ENCODE data around the gene DGCR2.

Gene DGCR2

GRCh38 chr22:19146215-19146968, 24.2 kb upstream of the DGCR2 start:
- no peak for DNase-seq

GRCh38 chr22:19143967-19144400, 21.8 kb upstream of the DGCR2 start:
- no peak for DNase-seq

DNA sequence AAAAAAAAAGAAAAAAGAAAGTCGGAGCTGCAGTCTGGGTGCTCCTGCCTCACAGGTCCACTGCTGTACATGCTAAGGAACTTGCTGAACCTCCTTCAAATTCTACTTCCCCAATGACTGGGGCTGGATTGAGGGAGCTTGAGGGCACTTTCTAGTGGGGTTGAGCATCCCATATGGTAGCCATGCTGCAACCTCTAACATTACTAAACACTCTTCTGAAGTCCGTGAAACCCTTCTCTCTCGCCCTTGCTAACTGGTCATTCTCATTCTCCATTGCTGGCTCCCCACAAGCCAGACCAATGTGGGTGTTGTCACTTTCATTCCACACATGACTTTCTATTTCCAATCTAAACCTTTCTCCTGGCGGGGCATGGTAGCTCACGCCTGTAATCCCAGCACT, 21.0 kb upstream of the DGCR2 start:
- DNase-seq, result no peak

- no peak for DNase-seq
These were observed 20.2 kb upstream of the DGCR2 start for GRCh38 chr22:19142394-19142793.

DNA sequence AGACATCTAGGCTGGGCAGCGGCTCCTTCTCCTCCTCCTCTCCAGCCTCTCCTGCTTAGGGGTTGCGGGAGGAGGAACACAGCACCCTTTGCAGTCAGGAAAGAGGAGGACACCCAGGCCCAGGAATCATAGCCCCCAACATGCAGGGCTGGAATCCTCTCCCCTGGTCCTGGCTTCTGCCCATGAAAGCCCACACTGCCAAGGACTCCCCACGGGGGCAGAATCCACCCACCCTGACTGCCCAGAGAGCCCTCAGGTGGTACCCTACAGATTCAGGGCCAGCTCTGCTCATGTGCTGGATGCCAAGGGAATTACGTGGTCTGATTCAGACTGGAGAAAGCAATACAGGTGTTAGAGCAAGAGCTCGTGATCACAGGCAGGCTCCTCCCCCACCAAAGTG, 17.8 kb upstream of the DGCR2 start:
- DNase-seq, result no peak

- DNase-seq, result no peak
These were observed 16.8 kb upstream of the DGCR2 start for GRCh38 chr22:19139001-19139356.

DNA sequence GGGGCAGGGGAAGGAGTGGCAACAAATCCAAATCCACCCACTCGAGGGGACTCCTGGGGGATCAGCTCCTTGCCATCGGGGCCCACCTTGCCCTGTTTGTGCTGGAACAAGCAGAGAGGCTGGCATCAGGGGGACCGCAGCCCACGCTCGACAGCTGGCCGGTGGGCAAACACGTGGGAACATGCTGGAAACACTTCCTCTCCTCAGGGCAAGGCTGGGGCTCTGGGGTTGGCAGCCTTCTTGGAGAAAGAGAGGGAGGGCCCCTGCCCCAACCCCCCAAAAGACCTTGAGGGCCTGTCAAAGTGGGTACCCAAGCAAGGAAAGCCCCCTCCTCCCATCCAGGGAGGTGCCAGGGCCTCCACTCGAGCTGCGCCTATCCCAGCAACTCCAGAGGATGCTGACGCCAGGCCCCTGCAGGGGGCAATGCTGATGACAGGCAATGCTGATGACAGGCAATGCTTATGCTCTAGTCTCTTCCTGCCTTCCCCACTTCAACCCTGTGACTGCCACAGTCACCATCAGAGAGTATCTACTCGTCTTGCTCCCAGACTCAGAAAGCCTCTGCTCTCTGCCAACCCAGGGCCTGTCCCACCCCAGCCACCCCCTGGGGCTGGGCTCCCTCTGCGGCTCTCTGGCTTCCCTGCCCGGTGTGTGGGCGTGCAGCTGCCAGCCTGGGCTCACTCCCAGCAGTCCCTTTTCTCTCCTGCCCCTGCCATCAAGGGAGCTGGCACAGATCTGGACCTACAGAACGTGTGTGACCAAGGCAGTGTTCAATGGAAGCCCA, 16.2 kb upstream of the DGCR2 start:
- DNase-seq, result no peak

GRCh38 chr22:19137384-19138216, 15.4 kb upstream of the DGCR2 start:
- DNase-seq, result no peak

GRCh38 chr22:19136915-19137314, 14.7 kb upstream of the DGCR2 start:
- DNase-seq, result no peak

GRCh38 chr22:19134874-19135273, 12.7 kb upstream of the DGCR2 start:
- no peak for DNase-seq

- no peak for DNase-seq
These were observed 12.1 kb upstream of the DGCR2 start for GRCh38 chr22:19134176-19134831.

DNA sequence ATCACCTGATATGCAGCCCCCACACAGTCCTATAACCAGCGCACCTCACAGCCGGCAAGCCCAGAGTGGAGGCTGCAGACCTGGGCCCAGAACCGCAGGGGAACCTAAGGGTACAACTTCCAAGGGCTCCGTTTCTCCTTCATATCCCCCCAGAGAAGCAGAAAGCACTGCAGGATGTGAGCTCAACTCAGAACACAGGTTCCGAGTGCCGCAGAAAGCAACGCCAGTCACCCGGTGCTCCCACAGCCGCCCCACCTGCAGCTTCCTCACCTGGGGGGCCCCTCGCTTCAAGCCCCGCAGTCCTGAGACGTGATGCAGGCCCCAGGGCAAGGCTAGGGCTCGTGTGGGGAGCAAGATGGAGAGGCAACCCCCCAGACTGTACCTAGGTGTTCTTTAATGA, 11.3 kb upstream of the DGCR2 start:
- no peak for DNase-seq

DNA sequence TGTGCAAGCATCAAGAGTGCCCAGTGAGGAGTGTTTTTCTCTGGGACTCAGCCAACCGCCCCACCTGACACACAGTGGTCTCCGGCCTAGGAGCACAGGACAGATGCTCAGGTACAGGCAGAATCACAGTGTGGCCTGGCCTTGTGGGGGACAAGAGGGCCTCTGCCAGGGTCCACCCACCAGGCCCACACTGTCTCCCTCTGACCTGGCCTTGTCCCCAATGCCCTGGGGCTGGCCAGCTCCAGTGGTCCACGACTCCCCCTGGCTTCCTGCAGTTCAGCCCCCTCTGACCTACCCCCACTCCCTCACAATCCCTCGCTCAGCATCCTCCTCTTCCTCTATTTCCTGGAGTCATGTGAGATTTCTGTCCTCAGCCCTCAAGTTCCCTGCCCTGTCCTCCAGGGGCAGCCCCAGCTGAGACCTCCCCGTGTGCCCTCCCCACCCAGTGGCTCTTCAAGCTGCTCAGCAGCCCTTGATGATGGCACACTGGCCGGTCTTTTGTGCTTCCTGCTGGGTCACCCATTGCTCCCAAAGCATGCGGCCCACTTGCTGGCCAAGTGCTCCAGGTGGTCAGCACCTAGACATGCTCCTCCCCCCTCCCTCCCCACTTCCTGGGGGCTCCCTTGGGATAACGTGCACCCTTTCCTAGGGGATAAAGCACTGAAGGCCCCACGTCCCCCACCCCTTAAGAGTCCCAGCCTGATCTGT, 10.6 kb upstream of the DGCR2 start:
- no peak for DNase-seq

DNA sequence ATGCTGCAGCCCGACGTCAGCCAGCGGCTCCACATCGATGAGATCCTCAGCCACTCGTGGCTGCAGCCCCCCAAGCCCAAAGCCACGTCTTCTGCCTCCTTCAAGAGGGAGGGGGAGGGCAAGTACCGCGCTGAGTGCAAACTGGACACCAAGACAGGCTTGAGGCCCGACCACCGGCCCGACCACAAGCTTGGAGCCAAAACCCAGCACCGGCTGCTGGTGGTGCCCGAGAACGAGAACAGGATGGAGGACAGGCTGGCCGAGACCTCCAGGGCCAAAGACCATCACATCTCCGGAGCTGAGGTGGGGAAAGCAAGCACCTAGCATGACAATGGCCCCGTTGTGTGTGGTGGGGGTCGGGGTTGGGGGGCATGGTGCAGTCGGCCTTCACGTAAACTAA, 9.9 kb upstream of the DGCR2 start:
- DNase-seq, result no peak

GRCh38 chr22:19131685-19132015, 9.4 kb upstream of the DGCR2 start:
- DNase-seq, result no peak

DNA sequence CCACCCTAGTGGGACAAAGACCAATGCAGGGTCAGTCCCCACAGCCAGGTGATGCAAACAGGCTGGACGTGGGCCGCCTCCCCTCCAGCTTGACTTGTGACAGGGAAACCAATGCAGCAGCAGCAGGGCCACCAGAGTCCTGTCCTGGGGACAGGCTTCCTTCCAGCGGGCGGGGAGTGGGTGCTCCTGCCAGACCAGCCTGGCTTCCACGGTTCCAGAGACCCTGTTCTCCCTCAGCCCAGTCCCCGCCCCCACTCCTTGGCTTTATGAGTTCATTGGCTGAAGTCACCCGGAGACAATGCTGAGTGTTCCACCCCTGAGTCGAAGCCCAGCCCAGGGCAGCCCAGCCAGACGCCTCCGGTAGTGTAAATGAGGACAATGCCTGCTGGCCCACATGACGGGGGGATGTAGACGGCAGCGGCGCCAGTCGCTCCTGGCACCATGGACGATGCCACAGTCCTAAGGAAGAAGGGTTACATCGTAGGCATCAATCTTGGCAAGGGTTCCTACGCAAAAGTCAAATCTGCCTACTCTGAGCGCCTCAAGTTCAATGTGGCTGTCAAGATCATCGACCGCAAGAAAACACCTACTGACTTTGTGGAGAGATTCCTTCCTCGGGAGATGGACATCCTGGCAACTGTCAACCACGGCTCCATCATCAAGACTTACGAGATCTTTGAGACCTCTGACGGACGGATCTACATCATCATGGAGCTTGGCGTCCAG, 8.9 kb upstream of the DGCR2 start, which contains the start of gene TSSK2:
Gene TSSK2, plus strand, starts transcription at position 350 of the 726 bp plus-strand sequence. Its CDS starts 92 bp downstream, at position 442.
- no peak for DNase-seq

DNA sequence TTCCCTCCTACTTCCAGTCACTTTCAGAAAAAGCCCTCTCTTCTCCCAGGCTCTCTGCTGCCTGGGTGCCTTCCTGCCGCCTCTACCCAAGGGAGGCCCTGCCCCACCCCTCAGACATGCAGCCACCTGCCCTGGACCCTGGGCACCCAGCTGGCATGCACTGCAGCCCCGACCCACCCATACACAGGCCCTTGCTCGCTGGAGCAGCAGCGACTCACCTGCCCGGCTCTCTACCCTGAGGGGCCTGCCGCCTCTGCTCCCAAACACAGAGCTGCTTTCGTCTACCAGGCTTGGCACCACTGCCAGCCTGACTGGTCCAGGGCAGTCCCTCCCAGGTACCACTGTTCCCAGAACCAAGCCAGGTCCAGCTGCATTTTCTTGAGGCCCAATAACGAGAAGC, 7.7 kb upstream of the DGCR2 start:
- no peak for DNase-seq

DNA sequence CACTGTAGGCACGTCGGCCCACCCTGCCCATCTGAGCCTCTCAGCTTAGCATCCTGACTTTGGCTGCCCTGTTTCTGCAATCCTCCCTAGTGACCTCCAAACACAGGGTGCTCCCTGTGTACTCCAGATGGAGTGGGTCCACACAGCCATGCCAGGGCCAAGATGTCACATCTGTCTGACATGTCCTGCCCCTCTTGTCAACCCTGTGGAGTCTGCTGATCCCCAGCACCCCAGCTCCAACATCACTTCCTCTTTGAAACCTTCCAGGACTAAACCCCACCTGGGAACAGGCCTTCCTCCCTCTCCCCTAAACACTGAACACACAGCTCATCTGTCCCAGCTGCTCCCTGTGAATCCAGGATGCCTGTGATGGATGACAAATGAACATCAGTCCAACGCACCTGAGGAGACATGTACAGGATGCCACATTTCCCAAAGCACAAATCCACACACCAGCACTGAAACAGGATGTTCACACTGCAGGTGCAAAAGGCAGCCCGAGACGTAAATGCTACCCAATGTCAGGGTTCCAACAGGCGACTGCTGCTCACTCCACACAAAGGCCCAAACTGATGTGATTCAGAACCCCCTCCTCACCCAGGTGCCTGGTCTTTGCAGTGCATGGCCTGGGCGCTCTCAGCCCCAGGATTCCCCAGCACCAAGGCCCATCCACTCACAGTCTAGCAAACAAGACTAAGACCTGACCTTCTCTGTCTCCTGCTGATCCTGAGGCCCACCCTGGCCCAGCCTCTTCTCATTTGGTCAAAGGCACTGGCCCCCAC, 6.9 kb upstream of the DGCR2 start:
- no peak for DNase-seq

DNA sequence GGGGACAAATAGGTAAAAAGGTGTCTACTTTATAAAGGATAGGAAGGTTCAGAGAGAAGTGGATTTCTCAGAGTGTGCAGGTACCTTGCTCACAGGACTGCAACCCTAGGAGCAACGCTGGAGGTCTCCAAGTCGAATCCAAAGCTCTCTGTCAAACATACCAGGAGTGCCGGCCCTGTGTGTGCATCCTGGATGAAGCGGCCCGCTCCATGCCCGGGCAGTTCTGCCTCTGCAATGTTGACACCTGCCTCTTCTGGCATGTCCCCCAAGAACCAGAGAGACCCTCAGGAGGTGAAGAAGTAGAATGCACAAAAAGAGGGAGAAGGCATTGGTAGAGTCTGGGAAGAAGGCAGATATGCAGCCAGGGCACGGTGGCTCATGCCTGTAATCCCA, 5.8 kb upstream of the DGCR2 start:
- DNase-seq, result no peak

GRCh38 chr22:19127329-19128008, 5.3 kb upstream of the DGCR2 start:
- no peak for DNase-seq
